B cell (primary cell): ENCODE measurements around the gene C1QA. TPM values are rescaled to one million over a fixed set of nuclear protein-coding genes. Genes with fewer than 3 reads are reported as not detected.

Source experiments
- ATAC-seq: fragments of 200-7000 bp; cut with Tn5 transposase; one replicate; pipeline ENCODE4 v1.10.0; 2021; ENCODE audit warnings: low read depth, mild to moderate bottlenecking, moderate number of reproducible peaks, moderate library complexity
- CTCF ChIA-PET: fragments of 350-600 bp; sonication (Branson Sonifier 250); formaldehyde crosslinking; loops from one replicate; lab custom pipeline; 2021; ENCODE audit warnings: antibody characterized with exemption, inconsistent platforms; lab: Charles Lee
- POLR2A ChIA-PET: fragments of 350-600 bp; sonication (Branson Sonifier 250); formaldehyde crosslinking; loops from one replicate; lab custom pipeline; 2021; ENCODE audit warnings: antibody characterized with exemption; lab: Charles Lee
- DNase-seq: peaks from one replicate; pipeline ENCODE4 v3.0.0; 2013
- H2AFZ ChIP-seq: 2 replicates; pipeline ENCODE4 v1.6.1; 2012; ENCODE audit warnings: mild to moderate bottlenecking, low read depth, low read length; ENCODE audit not compliant: insufficient read depth, poor library complexity, severe bottlenecking
- H3K27ac ChIP-seq, 2 donors: 1 replicate in 1 of 2; 2 replicates in 1 of 2; pipeline ENCODE4 v1.5.1; 2012 to 2013; ENCODE audit warnings: low read length in 2 of 2, mild to moderate bottlenecking in 2 of 2, moderate library complexity in 1 of 2
- H3K27me3 ChIP-seq, 4 experiments: fragments of 200-600 bp in 1 of 4; sonication (generic) in 1 of 4; replicated peaks in 1 of 4; 1 replicate in 2 of 4; 2 replicates in 2 of 4; pipeline versions ENCODE4 v1.6.1 to v1.7.0; 2013 to 2016; ENCODE audit warnings: low read length in 3 of 4, mild to moderate bottlenecking in 2 of 4, mixed read lengths in 1 of 4, moderate library complexity in 1 of 4; ENCODE audit not compliant: insufficient read depth in 4 of 4, control insufficient read depth in 3 of 4; ENCODE audit errors: control extremely low read depth in 1 of 4
- H3K36me3 ChIP-seq, 2 experiments: replicated peaks in 1 of 2; 1 replicate in 1 of 2; 2 replicates in 1 of 2; pipeline versions ENCODE4 v1.6.1 to v1.7.1; 2013; ENCODE audit warnings: low read length in 1 of 2; ENCODE audit not compliant: insufficient read depth in 2 of 2, control insufficient read depth in 1 of 2; ENCODE audit errors: control extremely low read depth in 1 of 2, extremely low read depth in 1 of 2
- H3K4me1 ChIP-seq, 2 donors: fragments of 200-600 bp in 1 of 2; sonication (generic) in 1 of 2; 1 replicate in 1 of 2; 2 replicates in 1 of 2; pipeline versions ENCODE4 v1.5.1 to v1.6.1; 2013 to 2017; ENCODE audit warnings: low read length in 2 of 2; ENCODE audit not compliant: control insufficient read depth in 2 of 2, insufficient read depth in 2 of 2
- H3K4me2 ChIP-seq: replicated peaks from 2 replicates; pipeline ENCODE3; 2012; ENCODE audit warnings: mild to moderate bottlenecking, low read depth, low read length; ENCODE audit not compliant: poor library complexity, severe bottlenecking
- H3K4me3 ChIP-seq, 5 experiments: fragments of 200-600 bp in 1 of 5; sonication (generic) in 1 of 5; 1 replicate in 3 of 5; 2 replicates in 2 of 5; pipeline versions ENCODE4 v1.5.1 to v1.7.0; 2011 to 2016; ENCODE audit warnings: low read length in 4 of 5, mild to moderate bottlenecking in 4 of 5, low read depth in 2 of 5, control low read depth in 1 of 5, moderate library complexity in 1 of 5; ENCODE audit not compliant: insufficient read depth in 1 of 5; ENCODE audit errors: control extremely low read depth in 1 of 5, extremely low read depth in 1 of 5
- H3K79me2 ChIP-seq: fragments of 200-600 bp; sonication (generic); one replicate; pipeline ENCODE4 v1.6.0; 2016; ENCODE audit warnings: low read length; ENCODE audit not compliant: control insufficient read depth, insufficient read depth
- H3K9ac ChIP-seq: fragments of 200-600 bp; sonication (generic); 2 replicates; pipeline ENCODE4 v1.6.1; 2017; ENCODE audit warnings: mild to moderate bottlenecking, low read length, moderate library complexity
- H3K9me3 ChIP-seq, 3 donors: one replicate each; pipeline versions ENCODE4 v1.6.1 to v1.7.1; 2013; ENCODE audit warnings: low read length in 2 of 3; ENCODE audit not compliant: control insufficient read depth in 2 of 3, insufficient read depth in 1 of 3; ENCODE audit errors: control extremely low read depth in 1 of 3
- H4K20me1 ChIP-seq: 2 replicates; pipeline ENCODE4 v1.6.0; 2012; ENCODE audit warnings: mild to moderate bottlenecking, low read length; ENCODE audit not compliant: insufficient read depth, control insufficient read depth, poor library complexity, severe bottlenecking
- H3K27ac Mint-ChIP-seq: one replicate; pipeline ENCODE4 v1.8.0; 2021; ENCODE audit warnings: mixed read lengths
- H3K27me3 Mint-ChIP-seq: one replicate; pipeline ENCODE4 v1.8.0; 2021; ENCODE audit warnings: mixed read lengths
- H3K4me1 Mint-ChIP-seq: one replicate; pipeline ENCODE4 v1.8.0; 2021; ENCODE audit warnings: mixed read lengths
- H3K4me3 Mint-ChIP-seq: one replicate; pipeline ENCODE4 v1.8.0; 2021; ENCODE audit warnings: mixed read lengths
- H3K9me3 Mint-ChIP-seq: one replicate; pipeline ENCODE4 v1.8.0; 2022; ENCODE audit warnings: mixed read lengths; ENCODE audit not compliant: insufficient read depth
- EZH2 ChIP-seq: IDR thresholded peaks from 2 replicates; pipeline ENCODE4 v1.6.1; 2012; ENCODE audit warnings: borderline replicate concordance, low read depth, mild to moderate bottlenecking, moderate library complexity, low read length; ENCODE audit not compliant: insufficient read depth, poor library complexity, severe bottlenecking
- WGBS: methylation state at CpG from one replicate; pipeline ENCODE4 v1.1.5; 2013; ENCODE audit warnings: missing lambda C conversion rate; ENCODE audit not compliant: insufficient coverage; 5-methylcytosine and 5-hydroxymethylcytosine counted together
- intact Hi-C: fragments of 100-400 bp; cut with micrococcal nuclease; formaldehyde crosslinking; loops from one replicate; pipeline ENCODE4 v1.10.0; 2022
- polyA plus RNA-seq: library from polyadenylated mRNA; depleted of rRNA; stranded (reverse); fragments of >200 nt; gene quantifications from 2 replicates; pipeline ENCODE4 v1.2.3, GENCODE V29; 2012
- total RNA-seq, 2 donors: library from RNA; stranded (reverse); fragments of 120-200 nt in 1 of 2; gene quantifications; 1 replicate in 1 of 2; 2 replicates in 1 of 2; pipeline versions ENCODE4 v1.2.3 to v1.2.4, GENCODE V29; 2013 to 2022
- TF ChIP-seq, protein P1 (sequence below): fragments of 200-600 bp; IDR thresholded peaks from one replicate; pipeline ENCODE4 v1.8.0; 2022; ENCODE audit warnings: antibody characterized with exemption, mild to moderate bottlenecking

The C1QA gene
- total and polyA plus RNA-seq, 2 donors (not counting 1 experiment from before 2014, with no cell fraction given): 0.16 TPM; not detected in 1

DNA sequence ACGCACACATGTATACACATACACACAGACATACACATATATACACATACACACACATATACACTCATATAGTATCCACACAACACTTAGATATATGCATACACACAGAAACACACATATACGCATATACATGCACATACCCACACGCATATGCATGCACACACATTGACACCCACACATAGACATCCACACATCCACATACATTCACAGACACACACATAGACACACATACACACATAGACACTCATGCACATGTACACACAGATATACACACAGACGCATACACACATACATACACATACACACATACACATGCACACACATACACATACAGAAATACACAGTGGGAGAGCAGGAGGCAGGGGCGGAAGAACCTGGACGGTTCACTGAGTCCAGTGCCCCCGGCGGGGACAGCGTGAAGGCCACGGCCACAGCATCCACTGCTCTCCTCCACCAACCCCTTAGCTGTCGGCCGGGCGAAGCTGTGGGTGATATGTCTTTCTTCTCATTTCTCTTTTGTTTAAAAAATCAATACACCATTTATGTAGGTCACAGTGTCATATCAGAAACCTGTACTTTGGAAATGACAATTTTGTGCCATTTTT is 13.8 kb downstream of the C1QA start:
- Histone ChIP-seq H3K36me3 (no peaks in the 10 kb centered on the region), H4K20me1 (no peaks in the 10 kb centered on the region), H3K9ac (no peak overlapping the region), H2AFZ (no peak overlapping the region), H3K4me3 (no peak overlapping the region), H3K9me3 (no peaks in the 10 kb centered on the region), H3K27ac (no peak overlapping the region), H3K27me3 (no peaks in the 10 kb centered on the region), H3K79me2 (no peaks in the 10 kb centered on the region), H3K4me2 (no peak overlapping the region), H3K4me1 (no peaks in the 10 kb centered on the region)
- Mint-ChIP-seq H3K27me3 (peaks cover 20% of the 10 kb centered on the region), H3K4me3 (no peak overlapping the region), H3K27ac (no peak overlapping the region), H3K9me3 (no peaks in the 10 kb centered on the region), H3K4me1 (no peaks in the 10 kb centered on the region)
- intact Hi-C loops: no loop called here
- WGBS: 93% methylated on average over 7 of the region's 13 CpGs
- no peak for DNase-seq
- POLR2A ChIA-PET: no interaction called here
- no peak for TF ChIP-seq EZH2
- TF ChIP-seq, protein P1, sequence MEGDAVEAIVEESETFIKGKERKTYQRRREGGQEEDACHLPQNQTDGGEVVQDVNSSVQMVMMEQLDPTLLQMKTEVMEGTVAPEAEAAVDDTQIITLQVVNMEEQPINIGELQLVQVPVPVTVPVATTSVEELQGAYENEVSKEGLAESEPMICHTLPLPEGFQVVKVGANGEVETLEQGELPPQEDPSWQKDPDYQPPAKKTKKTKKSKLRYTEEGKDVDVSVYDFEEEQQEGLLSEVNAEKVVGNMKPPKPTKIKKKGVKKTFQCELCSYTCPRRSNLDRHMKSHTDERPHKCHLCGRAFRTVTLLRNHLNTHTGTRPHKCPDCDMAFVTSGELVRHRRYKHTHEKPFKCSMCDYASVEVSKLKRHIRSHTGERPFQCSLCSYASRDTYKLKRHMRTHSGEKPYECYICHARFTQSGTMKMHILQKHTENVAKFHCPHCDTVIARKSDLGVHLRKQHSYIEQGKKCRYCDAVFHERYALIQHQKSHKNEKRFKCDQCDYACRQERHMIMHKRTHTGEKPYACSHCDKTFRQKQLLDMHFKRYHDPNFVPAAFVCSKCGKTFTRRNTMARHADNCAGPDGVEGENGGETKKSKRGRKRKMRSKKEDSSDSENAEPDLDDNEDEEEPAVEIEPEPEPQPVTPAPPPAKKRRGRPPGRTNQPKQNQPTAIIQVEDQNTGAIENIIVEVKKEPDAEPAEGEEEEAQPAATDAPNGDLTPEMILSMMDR: no peak
- CTCF ChIA-PET: no interaction called here
- no peak for ATAC-seq

DNA sequence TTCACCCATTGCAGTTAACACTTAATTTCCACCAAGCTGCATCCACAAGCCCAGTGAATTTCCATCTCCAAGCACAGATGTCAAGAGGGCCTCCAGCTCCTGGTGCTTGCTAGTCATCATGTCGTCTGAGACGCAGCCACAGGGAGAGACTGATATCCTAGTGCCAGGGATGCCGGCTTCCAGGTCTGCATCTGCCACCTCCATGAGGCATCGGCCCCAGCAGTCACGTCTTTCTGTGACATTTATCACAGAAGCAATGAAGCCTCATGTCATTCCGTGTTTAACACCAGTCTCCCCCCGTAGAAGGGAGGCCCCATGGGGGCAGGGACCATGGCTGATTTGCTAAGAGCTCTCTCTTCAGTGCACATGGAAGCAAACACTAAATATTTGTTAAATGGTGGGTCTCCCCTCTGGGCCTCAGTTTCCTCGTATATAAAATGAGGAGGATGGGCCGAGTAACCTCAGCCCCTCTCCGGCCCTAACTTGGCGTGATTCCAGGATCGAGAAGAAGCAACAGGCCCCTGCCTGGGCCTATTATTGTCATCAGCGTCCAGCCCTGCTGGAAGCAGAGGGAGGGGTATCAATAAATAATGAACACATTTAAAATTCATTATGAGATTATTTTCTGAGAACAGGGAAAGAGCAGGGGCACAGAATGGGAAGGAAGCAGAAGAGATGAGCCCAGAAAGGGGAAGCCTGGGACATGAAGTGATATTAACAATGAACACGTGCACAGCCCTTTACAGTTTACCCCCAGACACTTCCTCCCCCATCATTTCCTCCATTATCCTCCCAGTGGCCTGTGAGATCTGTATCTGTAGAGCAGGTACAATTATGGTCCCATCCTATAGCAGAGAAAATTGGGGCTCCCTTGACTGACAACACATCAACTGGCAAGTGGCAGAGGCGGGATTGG is 15.8 kb downstream of the C1QA start:
- H3K27ac ChIP-seq: no peak overlapping the region
- no peaks in the 10 kb centered on the region for H3K4me1 ChIP-seq
- H3K4me2 ChIP-seq: no peak overlapping the region
- intact Hi-C loops: no loop called here
- ATAC-seq (no peak), DNase-seq (no peak)
- no peaks in the 10 kb centered on the region for H3K9me3 ChIP-seq
- TF ChIP-seq, protein P1: no peak
- no peak for TF ChIP-seq EZH2
- 97% methylated on average over 8 of the region's 15 CpGs for WGBS
- H3K27me3 ChIP-seq: no peaks in the 10 kb centered on the region
- no peak overlapping the region for H3K9ac ChIP-seq
- no peaks in the 10 kb centered on the region for H4K20me1 ChIP-seq
- no peaks in the 10 kb centered on the region for H3K79me2 ChIP-seq
- Mint-ChIP-seq H3K9me3 (no peaks in the 10 kb centered on the region), H3K27me3 (peaks cover 23% of the 10 kb centered on the region), H3K27ac (no peak overlapping the region), H3K4me3 (no peak overlapping the region), H3K4me1 (no peaks in the 10 kb centered on the region)
- no peak overlapping the region for H2AFZ ChIP-seq
- ChIA-PET CTCF (no interaction called here), POLR2A (no interaction called here)
- H3K4me3 ChIP-seq: no peak overlapping the region
- H3K36me3 ChIP-seq: no peaks in the 10 kb centered on the region
